HCEC 1CT (cell line): ENCODE results near the gene CKM.
"Not testable (repeated sequence)": the region's sequence is repeated elsewhere in the genome, so short reads cannot be mapped to it uniquely, and the experiment has no call there.

Experiments used
- DNase-seq: peaks from one replicate; pipeline ENCODE4 v3.0.0-alpha.2; 2017

Gene CKM

GRCh38 chr19:45348367-45349125 is 25.9 kb upstream of the CKM start:
- DNase-seq = no peak

- DNase-seq = no peak
These were observed 25.1 kb upstream of the CKM start for GRCh38 chr19:45347570-45348366.

- DNase-seq = no peak
These were observed 23.8 kb upstream of the CKM start for GRCh38 chr19:45346449-45346848.

- no peak for DNase-seq
These were observed 22.8 kb upstream of the CKM start for GRCh38 chr19:45345506-45345860.

- DNase-seq = no peak
These were observed 22.2 kb upstream of the CKM start for GRCh38 chr19:45344621-45345505.

- no peak for DNase-seq
These were observed 20.2 kb upstream of the CKM start for GRCh38 chr19:45342911-45343310.

GRCh38 chr19:45340899-45341453 is 18.3 kb upstream of the CKM start:
- no peak for DNase-seq

- DNase-seq = no peak
These were observed 17.7 kb upstream of the CKM start, which contains the start of gene KLC3 for GRCh38 chr19:45340232-45340898. TSS of gene KLC3 (plus strand) at chr19:45340750. CDS start at chr19:45345542, 4,792 bp downstream.

GRCh38 chr19:45339629-45340028 is 17.0 kb upstream of the CKM start:
- DNase-seq = no peak

- DNase-seq = no peak
These were observed 14.1 kb upstream of the CKM start for GRCh38 chr19:45336696-45337251.

- not testable (repeated sequence) for DNase-seq
These were observed 12.2 kb upstream of the CKM start for GRCh38 chr19:45334881-45335280.

- DNase-seq = no peak
These were observed 11.1 kb upstream of the CKM start for GRCh38 chr19:45333609-45334303.

GRCh38 chr19:45331411-45331810 is 8.7 kb upstream of the CKM start:
- no peak for DNase-seq

GRCh38 chr19:45327404-45328143 is 4.9 kb upstream of the CKM start:
- no peak for DNase-seq

GRCh38 chr19:45324349-45324907 is 1.8 kb upstream of the CKM start:
- no peak for DNase-seq

- DNase-seq = no peak
These were observed 1.0 kb upstream of the CKM start for GRCh38 chr19:45323671-45324081.

GRCh38 chr19:45322311-45322710 is 364 bp downstream of the CKM start:
- DNase-seq = no peak

- DNase-seq = no peak
These were observed 827 bp downstream of the CKM start for GRCh38 chr19:45321848-45322247.

GRCh38 chr19:45320997-45321775 is 1.5 kb downstream of the CKM start:
- no peak for DNase-seq
